Right ventricle myocardium inferior (tissue), 1 donor: Measurements from ENCODE around the gene SERPINB5. TPM values are rescaled to one million over a fixed set of nuclear protein-coding genes. Genes with fewer than 3 reads are reported as not detected.
A peak's percentile ranks its signal among the peaks of the same experiment; 100 is the strongest.
"Not testable (repeated sequence)": the region's sequence is repeated elsewhere in the genome, so short reads cannot be mapped to it uniquely, and the experiment has no call there.

Source experiments
- ATAC-seq: fragments of 200-7000 bp; cut with Tn5 transposase; one replicate; pipeline ENCODE4 v1.9.1; 2020; ENCODE audit warnings: mild to moderate bottlenecking, moderate library complexity
- DNase-seq: peaks from one replicate; pipeline ENCODE4 v3.0.0; 2021; ENCODE audit errors: missing footprints
- intact Hi-C: fragments of 100-400 bp; cut with DNase I; formaldehyde crosslinking; loops from one replicate; pipeline ENCODE4 v1.11.0; 2022
- long read RNA-seq: library from polyadenylated mRNA; unstranded; transcript quantifications from one replicate; pipeline ENCODE4 v2.0.0, GENCODE V29; 2021
- total RNA-seq: library from RNA; stranded (reverse); fragmentation: NEBNext Ultra II Directional; extraction: Animal tissue kit (Norgen Biotek cat#: 25700); gene quantifications from one replicate; pipeline ENCODE4 v1.2.1, GENCODE V29; 2021
- donor health status: DM: no; HTN: yes; CAD: no; lungs with severe emphysema.

SERPINB5 gene
- total RNA-seq = not detected
- long read RNA-seq = 0 reads

GRCh38 chr18:63476668-63477067, at the start of gene SERPINB5:
Gene SERPINB5 (plus strand): TSS chr18:63476958. CDS start chr18:63484429, 7,471 bp downstream.
- DNase-seq = no peak
- intact Hi-C loops = no loop called here
- ATAC-seq = no peak

GRCh38 chr18:63427558-63427957, 49.2 kb upstream of the SERPINB5 start:
- intact Hi-C loops = loop anchor here (10.0 kb wide), 1 partner anchor 713 kb away; the partner anchor contains the start of gene PHLPP1
- ATAC-seq (no peak), DNase-seq (no peak)

GRCh38 chr18:63430526-63430925, 46.2 kb upstream of the SERPINB5 start:
- intact Hi-C loops = no loop called here
- no peak for DNase-seq
- no peak for ATAC-seq

GRCh38 chr18:63431180-63431579, 45.6 kb upstream of the SERPINB5 start:
- intact Hi-C loops = no loop called here
- no peak for ATAC-seq
- DNase-seq = no peak

- DNase-seq (no peak), ATAC-seq (peak; percentile 85)
- intact Hi-C loops = no loop called here
Observed at GRCh38 chr18:63433334-63433866, 43.4 kb upstream of the SERPINB5 start.

GRCh38 chr18:63438181-63438580, 38.6 kb upstream of the SERPINB5 start:
- intact Hi-C loops = loop anchor here (2.0 to 5.0 kb wide), 2 partner anchors 93 to 421 kb away; no protein-coding TSS in a partner anchor
- DNase-seq = no peak
- ATAC-seq = no peak

GRCh38 chr18:63439334-63439733, 37.4 kb upstream of the SERPINB5 start:
- DNase-seq (no peak), ATAC-seq (peak; percentile 68)
- intact Hi-C loops = loop anchor here (2.0 to 5.0 kb wide), 2 partner anchors 95 to 422 kb away; no protein-coding TSS in a partner anchor

GRCh38 chr18:63440219-63440618, 36.5 kb upstream of the SERPINB5 start:
- intact Hi-C loops = loop anchor here (5.0 kb wide), 1 partner anchor 308 kb away; no protein-coding TSS in a partner anchor
- ATAC-seq = peak; percentile 45
- DNase-seq = no peak

GRCh38 chr18:63440881-63441280, 35.9 kb upstream of the SERPINB5 start:
- no peak for ATAC-seq
- intact Hi-C loops = loop anchor here (5.0 kb wide), 1 partner anchor 309 kb away; no protein-coding TSS in a partner anchor

GRCh38 chr18:63443829-63444228, 32.9 kb upstream of the SERPINB5 start:
- no peak for DNase-seq
- intact Hi-C loops = loop anchor here (5.0 kb wide), 1 partner anchor 312 kb away; no protein-coding TSS in a partner anchor
- ATAC-seq = no peak

More at GRCh38 chr18:63440881-63441280, 35.9 kb upstream of the SERPINB5 start:
- DNase-seq = no peak

- intact Hi-C loops = loop anchor here (5.0 kb wide), 1 partner anchor 312 kb away; no protein-coding TSS in a partner anchor
- DNase-seq (no peak), ATAC-seq (peak; percentile 75)
Observed at GRCh38 chr18:63444580-63444979, 32.2 kb upstream of the SERPINB5 start.

- no peak for DNase-seq
- ATAC-seq = peak; percentile 37
- intact Hi-C loops = no loop called here
Observed at GRCh38 chr18:63445037-63445436, 31.7 kb upstream of the SERPINB5 start.

- DNase-seq (no peak), ATAC-seq (no peak)
- intact Hi-C loops = no loop called here
Observed at GRCh38 chr18:63446266-63446665, 30.5 kb upstream of the SERPINB5 start.

- DNase-seq (no peak), ATAC-seq (no peak)
- intact Hi-C loops = no loop called here
Observed at GRCh38 chr18:63447066-63447465, 29.7 kb upstream of the SERPINB5 start.

GRCh38 chr18:63449426-63449825, 27.3 kb upstream of the SERPINB5 start:
- ATAC-seq (no peak), DNase-seq (no peak)
- intact Hi-C loops = no loop called here

- DNase-seq = no peak
Observed at GRCh38 chr18:63451799-63452660, 24.7 kb upstream of the SERPINB5 start.

GRCh38 chr18:63452751-63453150, 24.0 kb upstream of the SERPINB5 start:
- DNase-seq, ATAC-seq, intact Hi-C loops: not testable (repeated sequence)

More at GRCh38 chr18:63451799-63452660, 24.7 kb upstream of the SERPINB5 start:
- intact Hi-C loops = no loop called here
- ATAC-seq = peak; percentile 65

- ATAC-seq (no peak), DNase-seq (no peak)
- intact Hi-C loops = no loop called here
Observed at GRCh38 chr18:63454497-63454896, 22.3 kb upstream of the SERPINB5 start.

GRCh38 chr18:63457977-63458376, 18.8 kb upstream of the SERPINB5 start:
- ATAC-seq (no peak), DNase-seq (no peak)
- intact Hi-C loops = no loop called here

GRCh38 chr18:63460414-63460813, 16.3 kb upstream of the SERPINB5 start:
- no peak for ATAC-seq
- intact Hi-C loops = no loop called here
- no peak for DNase-seq
